Liver (tissue), 9 donors: ENCODE data around the gene KMT2D. TPM values are rescaled to one million over a fixed set of nuclear protein-coding genes. Genes with fewer than 3 reads are reported as not detected.

Source experiments
- DNase-seq: peaks from one replicate; pipeline ENCODE4 v3.0.0-alpha.2; 2017; ENCODE audit warnings: low spot score
- H3K27ac ChIP-seq, 2 donors: one replicate each; pipeline ENCODE4 v1.7.0; 2013; ENCODE audit warnings: inconsistent platforms in 2 of 2, low read length in 2 of 2, control low read depth in 1 of 2, low read depth in 1 of 2, mild to moderate bottlenecking in 1 of 2
- H3K27me3 ChIP-seq, 4 donors: one replicate each; pipeline versions ENCODE4 v1.6.1 to v1.7.0; 2013; ENCODE audit warnings: low read length in 3 of 4, inconsistent platforms in 1 of 4, mild to moderate bottlenecking in 1 of 4, moderate library complexity in 1 of 4; ENCODE audit not compliant: control insufficient read depth in 4 of 4, insufficient read depth in 4 of 4
- H3K36me3 ChIP-seq, 4 donors: one replicate each; pipeline versions ENCODE4 v1.6.1 to v1.7.0; 2013; ENCODE audit warnings: low read length in 3 of 4, mild to moderate bottlenecking in 3 of 4, low read depth in 1 of 4, moderate library complexity in 1 of 4; ENCODE audit not compliant: control insufficient read depth in 4 of 4, insufficient read depth in 3 of 4
- H3K4me1 ChIP-seq, 4 donors: one replicate each; pipeline versions ENCODE4 v1.6.1 to v1.7.0; 2013; ENCODE audit warnings: low read length in 3 of 4, mild to moderate bottlenecking in 3 of 4, moderate library complexity in 1 of 4; ENCODE audit not compliant: control insufficient read depth in 4 of 4, insufficient read depth in 4 of 4
- H3K4me3 ChIP-seq, 3 donors: one replicate each; pipeline versions ENCODE4 v1.6.1 to v1.7.0; 2013; ENCODE audit warnings: low read length in 3 of 3, control low read depth in 1 of 3, low read depth in 1 of 3, mild to moderate bottlenecking in 1 of 3
- H3K9ac ChIP-seq, 2 donors: one replicate each; pipeline ENCODE4 v1.7.0; 2013; ENCODE audit warnings: low read length in 2 of 2, mild to moderate bottlenecking in 2 of 2, moderate library complexity in 2 of 2, control low read depth in 1 of 2, low read depth in 1 of 2
- H3K9me3 ChIP-seq, 4 donors: one replicate each; pipeline versions ENCODE4 v1.6.1 to v1.7.0; 2013; ENCODE audit warnings: low read length in 3 of 4; ENCODE audit not compliant: control insufficient read depth in 4 of 4
- EGR1 ChIP-seq, 2 donors: IDR thresholded peaks; 2 replicates each; pipeline ENCODE4 v1.6.1; 2016 to 2018; ENCODE audit warnings: antibody characterized with exemption in 2 of 2, low read depth in 2 of 2
- FOXA2 ChIP-seq: IDR thresholded peaks from 2 replicates; pipeline ENCODE4 v1.6.1; 2016; ENCODE audit warnings: antibody characterized with exemption
- GABPA ChIP-seq, 2 donors: IDR thresholded peaks in 1 of 2; conservative IDR thresholded peaks in 1 of 2; 2 replicates each; pipeline ENCODE4 v1.6.1; 2016; ENCODE audit warnings: antibody characterized with exemption in 2 of 2, mild to moderate bottlenecking in 1 of 2, moderate library complexity in 1 of 2
- HNF4G ChIP-seq: IDR thresholded peaks from 2 replicates; pipeline ENCODE4 v1.6.1; 2016; ENCODE audit warnings: antibody characterized with exemption
- JUND ChIP-seq, 2 donors: IDR thresholded peaks; 2 replicates each; pipeline ENCODE4 v1.6.1; 2016; ENCODE audit warnings: antibody characterized with exemption in 2 of 2
- MAX ChIP-seq: IDR thresholded peaks from 2 replicates; pipeline ENCODE4 v1.6.1; 2016; ENCODE audit warnings: antibody characterized with exemption
- NR2F2 ChIP-seq: IDR thresholded peaks from 2 replicates; pipeline ENCODE4 v1.6.1; 2016; ENCODE audit warnings: antibody characterized with exemption
- RAD21 ChIP-seq, 2 donors: IDR thresholded peaks; 2 replicates each; pipeline ENCODE4 v1.6.1; 2016; ENCODE audit warnings: antibody characterized with exemption in 2 of 2, mild to moderate bottlenecking in 2 of 2
- TAF1 ChIP-seq: conservative IDR thresholded peaks from 2 replicates; pipeline ENCODE4 v1.6.1; 2016; ENCODE audit warnings: antibody characterized with exemption, mild to moderate bottlenecking
- YY1 ChIP-seq: IDR thresholded peaks from 2 replicates; pipeline ENCODE4 v1.6.1; 2016; ENCODE audit warnings: antibody characterized with exemption, mild to moderate bottlenecking
- WGBS: extraction: QIAGEN DNeasy Blood & Tissue Kit; methylation state at CpG from one replicate; pipeline ENCODE4 v1.1.7; 2013; 5-methylcytosine and 5-hydroxymethylcytosine counted together
- polyA plus RNA-seq, 2 donors: library from polyadenylated mRNA; stranded (reverse) in 1 of 2; unstranded in 1 of 2; fragments of 200-250 nt in 1 of 2; fragments of >200 nt in 1 of 2; fragmentation: Nextera tagmentation in 1 of 2; extraction: Ambion mirVana in 1 of 2; gene quantifications; one replicate each; pipeline versions ENCODE4 v1.2.1 to v1.2.3, GENCODE V29; 2013 to 2015
- total RNA-seq, 2 donors: library from RNA; depleted of rRNA; stranded (reverse); fragments of >200 nt; gene quantifications; one replicate each; pipeline ENCODE4 v1.2.3, GENCODE V29; 2014
- TF ChIP-seq, protein P1 (sequence below): IDR thresholded peaks from 2 replicates; pipeline ENCODE4 v1.6.1; 2016; ENCODE audit warnings: antibody characterized with exemption
- TF ChIP-seq, protein P2 (sequence below): IDR thresholded peaks from 2 replicates; pipeline ENCODE4 v1.6.1; 2016; ENCODE audit warnings: antibody characterized with exemption
- TF ChIP-seq, protein P3 (sequence below): fragments of 150-350 bp; IDR thresholded peaks from 2 replicates; pipeline ENCODE4 v1.5.1; 2017; ENCODE audit warnings: improper control_type of control experiment, low read depth, low read length; ENCODE audit not compliant: missing input control
- donor health status: healthy.
- donor health status: healthy.
- donor health status: healthy.
- donor health status: healthy.
- donor health status: healthy.

The KMT2D gene
- total and polyA plus RNA-seq, 4 donors = 4.5 to 53.8 (median 25.0) TPM

DNA sequence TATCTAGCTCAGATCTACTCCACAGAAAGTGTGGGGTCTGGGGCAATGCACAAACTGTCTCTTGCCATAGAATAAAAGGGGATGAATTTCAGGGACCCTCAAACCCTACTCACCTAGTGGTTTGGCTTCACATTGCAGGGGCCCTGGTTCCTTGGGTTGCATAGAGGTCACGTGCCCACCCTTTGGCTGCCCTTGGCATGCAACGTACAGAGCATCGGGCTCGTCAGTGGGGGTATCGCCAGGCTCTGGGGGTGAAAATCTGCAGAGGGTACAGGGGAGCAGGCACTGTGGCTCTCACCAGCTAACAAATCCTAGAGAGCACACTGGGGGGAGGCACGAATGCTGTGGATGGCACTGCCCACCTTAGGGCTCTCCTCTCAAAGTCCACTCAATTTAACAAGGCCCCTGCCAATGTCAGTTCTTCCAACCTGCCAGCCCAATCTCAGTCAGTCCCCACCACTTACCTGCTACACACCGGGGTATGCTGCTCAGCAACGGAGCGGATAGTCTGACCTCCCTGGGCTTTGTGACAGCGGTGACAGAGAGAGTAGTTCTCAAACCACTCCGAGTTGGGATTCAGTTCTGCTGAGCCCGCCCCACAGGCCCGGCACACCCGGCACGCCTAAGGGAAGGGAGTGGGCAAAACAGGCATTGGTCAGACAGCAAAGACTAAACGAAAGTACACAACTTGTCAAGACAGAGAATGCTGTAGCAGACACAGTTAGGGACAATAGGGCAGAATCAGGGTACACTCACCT is 8.0 kb downstream of the KMT2D start:
- 92% methylated on average over 16 of the region's 16 CpGs for WGBS
- no peak for DNase-seq
- H3K4me3 ChIP-seq = no peak overlapping the region

DNA sequence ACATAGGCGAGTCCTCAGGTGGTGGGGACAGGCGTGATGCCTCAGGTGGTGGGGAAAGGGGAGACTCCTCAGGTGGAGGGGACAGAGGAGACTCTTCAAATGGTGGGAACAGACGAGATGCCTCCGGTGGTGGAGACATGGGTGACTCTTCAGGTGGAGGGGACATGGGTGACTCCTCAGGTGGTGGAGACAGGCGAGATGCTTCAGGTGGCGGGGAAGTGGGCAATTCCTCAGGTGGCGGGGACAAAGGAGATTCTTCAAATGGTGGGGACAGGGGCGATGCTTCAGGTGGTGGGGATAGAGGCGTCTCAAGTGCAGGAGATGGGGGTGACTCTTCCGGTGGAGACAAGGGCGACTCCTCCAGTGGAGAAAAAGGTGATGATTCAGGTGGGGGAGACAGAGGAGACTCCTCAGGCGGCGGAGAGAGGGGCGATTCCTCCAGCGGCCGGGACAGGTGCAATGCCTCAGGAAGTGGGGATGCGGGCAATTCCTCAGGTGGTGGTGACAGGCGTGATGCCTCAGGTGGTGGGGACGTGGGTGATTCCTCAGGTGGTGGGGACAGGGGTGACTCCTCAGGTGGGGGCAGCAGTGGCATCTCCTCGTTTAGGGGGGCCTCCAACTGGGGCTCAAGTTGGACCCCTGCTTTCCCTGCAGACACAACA is 8.7 kb downstream of the KMT2D start:
- Histone ChIP-seq H3K9me3 (no peaks in the 10 kb centered on the region), H3K27me3 (no peaks in the 10 kb centered on the region), H3K4me1 (peaks cover 5 to 24% (median 19%) of the 10 kb centered on the region in 4 donors), H3K36me3 (peaks cover 38 to 74% (median 51%) of the 10 kb centered on the region in 4 donors), H3K9ac (no peak overlapping the region), H3K27ac (no peak overlapping the region), H3K4me3 (no peak overlapping the region)
- TF ChIP-seq JUND (IDR thresholded peaks at IDR 0.05) = no peak
- no peak for TF ChIP-seq MAX
- TF ChIP-seq YY1 = no peak
- TF ChIP-seq HNF4G = no peak
- no peak for TF ChIP-seq GABPA (IDR thresholded peaks at IDR 0.05 in 1 of 2, conservative IDR thresholded peaks at IDR 0.05 in 1 of 2)
- TF ChIP-seq TAF1 = no peak
- no peak for TF ChIP-seq NR2F2
- TF ChIP-seq EGR1 (IDR thresholded peaks at IDR 0.05; ENCODE audit: low read depth in 2 of 2) = no peak
- TF ChIP-seq, protein P1, sequence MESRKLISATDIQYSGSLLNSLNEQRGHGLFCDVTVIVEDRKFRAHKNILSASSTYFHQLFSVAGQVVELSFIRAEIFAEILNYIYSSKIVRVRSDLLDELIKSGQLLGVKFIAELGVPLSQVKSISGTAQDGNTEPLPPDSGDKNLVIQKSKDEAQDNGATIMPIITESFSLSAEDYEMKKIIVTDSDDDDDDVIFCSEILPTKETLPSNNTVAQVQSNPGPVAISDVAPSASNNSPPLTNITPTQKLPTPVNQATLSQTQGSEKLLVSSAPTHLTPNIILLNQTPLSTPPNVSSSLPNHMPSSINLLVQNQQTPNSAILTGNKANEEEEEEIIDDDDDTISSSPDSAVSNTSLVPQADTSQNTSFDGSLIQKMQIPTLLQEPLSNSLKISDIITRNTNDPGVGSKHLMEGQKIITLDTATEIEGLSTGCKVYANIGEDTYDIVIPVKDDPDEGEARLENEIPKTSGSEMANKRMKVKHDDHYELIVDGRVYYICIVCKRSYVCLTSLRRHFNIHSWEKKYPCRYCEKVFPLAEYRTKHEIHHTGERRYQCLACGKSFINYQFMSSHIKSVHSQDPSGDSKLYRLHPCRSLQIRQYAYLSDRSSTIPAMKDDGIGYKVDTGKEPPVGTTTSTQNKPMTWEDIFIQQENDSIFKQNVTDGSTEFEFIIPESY = no peak
- no peak for TF ChIP-seq FOXA2
- no peak for TF ChIP-seq RAD21 (IDR thresholded peaks at IDR 0.05)
- TF ChIP-seq, protein P2, sequence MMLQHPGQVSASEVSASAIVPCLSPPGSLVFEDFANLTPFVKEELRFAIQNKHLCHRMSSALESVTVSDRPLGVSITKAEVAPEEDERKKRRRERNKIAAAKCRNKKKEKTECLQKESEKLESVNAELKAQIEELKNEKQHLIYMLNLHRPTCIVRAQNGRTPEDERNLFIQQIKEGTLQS = no peak
- TF ChIP-seq, protein P3, sequence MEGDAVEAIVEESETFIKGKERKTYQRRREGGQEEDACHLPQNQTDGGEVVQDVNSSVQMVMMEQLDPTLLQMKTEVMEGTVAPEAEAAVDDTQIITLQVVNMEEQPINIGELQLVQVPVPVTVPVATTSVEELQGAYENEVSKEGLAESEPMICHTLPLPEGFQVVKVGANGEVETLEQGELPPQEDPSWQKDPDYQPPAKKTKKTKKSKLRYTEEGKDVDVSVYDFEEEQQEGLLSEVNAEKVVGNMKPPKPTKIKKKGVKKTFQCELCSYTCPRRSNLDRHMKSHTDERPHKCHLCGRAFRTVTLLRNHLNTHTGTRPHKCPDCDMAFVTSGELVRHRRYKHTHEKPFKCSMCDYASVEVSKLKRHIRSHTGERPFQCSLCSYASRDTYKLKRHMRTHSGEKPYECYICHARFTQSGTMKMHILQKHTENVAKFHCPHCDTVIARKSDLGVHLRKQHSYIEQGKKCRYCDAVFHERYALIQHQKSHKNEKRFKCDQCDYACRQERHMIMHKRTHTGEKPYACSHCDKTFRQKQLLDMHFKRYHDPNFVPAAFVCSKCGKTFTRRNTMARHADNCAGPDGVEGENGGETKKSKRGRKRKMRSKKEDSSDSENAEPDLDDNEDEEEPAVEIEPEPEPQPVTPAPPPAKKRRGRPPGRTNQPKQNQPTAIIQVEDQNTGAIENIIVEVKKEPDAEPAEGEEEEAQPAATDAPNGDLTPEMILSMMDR = no peak
- WGBS = 93% methylated on average over 20 of the region's 20 CpGs
- DNase-seq = no peak

More for the DNA sequence above, 8.0 kb downstream of the KMT2D start:
- no peak for TF ChIP-seq YY1
- TF ChIP-seq TAF1 = no peak
- TF ChIP-seq, protein P3 = no peak
- Histone ChIP-seq H3K4me1 (peaks cover 7 to 31% (median 26%) of the 10 kb centered on the region in 4 donors), H3K36me3 (peaks cover 38 to 68% (median 51%) of the 10 kb centered on the region in 4 donors), H3K27me3 (no peaks in the 10 kb centered on the region), H3K9me3 (no peaks in the 10 kb centered on the region), H3K9ac (no peak overlapping the region), H3K27ac (no peak overlapping the region)
